CD4-positive, alpha-beta T cell (primary cell): ENCODE measurements around the gene AGAP1. TPM values are rescaled to one million over a fixed set of nuclear protein-coding genes. Genes with fewer than 3 reads are reported as not detected.

Source experiments
- ATAC-seq: fragments of 200-7000 bp; cut with Tn5 transposase; one replicate; pipeline ENCODE4 v1.10.0; 2022; ENCODE audit warnings: mild to moderate bottlenecking; ENCODE audit not compliant: poor library complexity
- CTCF ChIA-PET: fragments of 350-600 bp; sonication (Branson Sonifier 250); formaldehyde crosslinking; loops from one replicate; lab custom pipeline; 2021; ENCODE audit warnings: antibody characterized with exemption, inconsistent platforms; lab: Charles Lee
- POLR2A ChIA-PET: fragments of 350-600 bp; sonication (Branson Sonifier 250); formaldehyde crosslinking; loops from one replicate; lab custom pipeline; 2021; ENCODE audit warnings: antibody characterized with exemption, inconsistent platforms; lab: Charles Lee
- DNase-seq, 14 experiments: peaks; one replicate each; pipeline ENCODE4 v3.0.0-alpha.2; 2013 to 2020; ENCODE audit warnings: mixed read lengths in 2 of 14
- H3K27ac ChIP-seq, 2 donors: one replicate each; pipeline versions ENCODE4 v1.5.1 to v1.7.0; 2013; ENCODE audit warnings: low read length in 2 of 2, low read depth in 1 of 2, mild to moderate bottlenecking in 1 of 2
- H3K27me3 ChIP-seq, 2 experiments: 1 replicate in 1 of 2; 2 replicates in 1 of 2; pipeline versions ENCODE4 v1.6.1 to v1.7.0; 2013; ENCODE audit warnings: low read length in 2 of 2, control low read depth in 1 of 2, mild to moderate bottlenecking in 1 of 2, moderate library complexity in 1 of 2; ENCODE audit not compliant: insufficient read depth in 2 of 2, control insufficient read depth in 1 of 2
- H3K36me3 ChIP-seq: one replicate; pipeline ENCODE4 v1.6.1; 2013; ENCODE audit warnings: low read length, control low read depth; ENCODE audit not compliant: insufficient read depth
- H3K4me1 ChIP-seq: one replicate; pipeline ENCODE4 v1.6.1; 2013; ENCODE audit warnings: low read length, control low read depth; ENCODE audit not compliant: insufficient read depth
- H3K4me3 ChIP-seq: one replicate; pipeline ENCODE4 v1.5.1; 2013; ENCODE audit warnings: mild to moderate bottlenecking, low read length, moderate library complexity
- H3K9me3 ChIP-seq, 2 experiments: 1 replicate in 1 of 2; 2 replicates in 1 of 2; pipeline versions ENCODE4 v1.6.1 to v1.7.0; 2013; ENCODE audit warnings: low read length in 2 of 2, mild to moderate bottlenecking in 2 of 2, control low read depth in 1 of 2, moderate library complexity in 1 of 2; ENCODE audit not compliant: control insufficient read depth in 1 of 2, insufficient read depth in 1 of 2
- H3K27ac Mint-ChIP-seq: one replicate; pipeline ENCODE4 v1.8.0; 2020; ENCODE audit warnings: mixed read lengths
- H3K27me3 Mint-ChIP-seq: one replicate; pipeline ENCODE4 v1.8.0; 2021; ENCODE audit warnings: mixed read lengths
- H3K36me3 Mint-ChIP-seq: one replicate; pipeline ENCODE4 v1.8.0; 2021; ENCODE audit warnings: low read depth, mixed read lengths
- H3K4me1 Mint-ChIP-seq: one replicate; pipeline ENCODE4 v1.8.0; 2021; ENCODE audit warnings: low read depth, mixed read lengths
- H3K4me3 Mint-ChIP-seq: one replicate; pipeline ENCODE4 v1.8.0; 2020; ENCODE audit warnings: mild to moderate bottlenecking, mixed read lengths
- H3K9me3 Mint-ChIP-seq: one replicate; pipeline ENCODE4 v1.8.0; 2020; ENCODE audit warnings: mixed read lengths
- intact Hi-C, 2 experiments: fragments of 100-400 bp; cut with DNase I in 1 of 2; cut with micrococcal nuclease in 1 of 2; formaldehyde crosslinking; loops; one replicate each; pipeline versions ENCODE4 v1.15.1 to v1.9.0; 2023 to 2025; cut with DNase I, micrococcal nuclease
- total RNA-seq, 174 experiments: library from RNA in 2 of 174; stranded (reverse) in 2 of 174; gene quantifications; one replicate each; pipeline ENCODE4 v1.2.3 and lab custom pipeline; 2021 to 2026
- TF ChIP-seq, protein P1 (sequence below): fragments of 200-600 bp; IDR thresholded peaks from one replicate; pipeline ENCODE4 v1.8.0; 2022; ENCODE audit warnings: antibody characterized with exemption, mild to moderate bottlenecking

Gene AGAP1
- total RNA-seq, 2 experiments from 2014 or later, result 2.6 to 3.1 TPM

DNA sequence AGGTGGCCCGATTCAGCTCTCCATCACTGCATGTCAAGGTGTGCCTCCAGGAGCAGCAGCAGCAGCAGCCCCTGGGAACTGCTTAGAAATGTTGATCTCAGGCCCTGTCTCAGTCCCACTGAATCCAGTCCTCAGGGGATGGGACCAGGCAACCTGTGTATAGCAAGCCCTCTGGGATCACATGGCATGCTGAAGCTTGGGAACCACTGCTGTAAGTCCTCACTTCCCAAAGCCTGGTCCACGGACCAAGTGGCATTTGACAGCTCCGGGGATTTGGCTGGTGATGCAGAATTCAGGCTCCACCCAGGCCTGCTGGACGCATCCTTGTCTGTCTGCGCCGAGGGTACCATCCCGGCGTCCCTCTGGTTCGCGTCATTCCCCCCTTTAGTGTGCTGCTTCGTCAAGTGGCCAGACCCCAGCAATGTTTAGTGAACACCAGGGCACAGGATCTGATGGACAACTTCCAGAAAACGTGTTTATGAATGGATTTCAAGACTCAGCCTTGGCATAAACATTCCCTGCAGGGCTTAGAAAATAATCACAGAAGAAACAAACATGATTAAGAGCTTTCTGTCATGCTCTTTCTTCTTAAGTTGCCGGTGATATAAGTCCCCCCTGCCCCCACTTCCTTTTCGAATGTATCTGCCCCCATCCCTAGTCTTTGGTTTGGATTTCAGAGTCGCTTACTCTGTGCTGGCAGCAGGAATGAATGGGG lies 440.4 kb downstream of the AGAP1 start:
- ChIA-PET POLR2A (no interaction called here), CTCF (interaction anchor here (0.5 kb wide), 1 partner anchor 166 kb away, joined by 4 read pairs; no protein-coding TSS in a partner anchor)
- H3K36me3 Mint-ChIP-seq, result no peaks in the 10 kb centered on the region
- Histone ChIP-seq H3K36me3 (no peaks in the 10 kb centered on the region), H3K9me3 (peaks cover 0 to 18% of the 10 kb centered on the region in 2 experiments), H3K27me3 (peaks cover 0 to 4% of the 10 kb centered on the region in 2 experiments), H3K4me3 (no peak overlapping the region), H3K27ac (no peak overlapping the region), H3K4me1 (no peaks in the 10 kb centered on the region)
- no peaks in the 10 kb centered on the region for H3K4me1 Mint-ChIP-seq
- no peak for ATAC-seq
- H3K4me3 Mint-ChIP-seq, result no peak overlapping the region
- TF ChIP-seq, protein P1, sequence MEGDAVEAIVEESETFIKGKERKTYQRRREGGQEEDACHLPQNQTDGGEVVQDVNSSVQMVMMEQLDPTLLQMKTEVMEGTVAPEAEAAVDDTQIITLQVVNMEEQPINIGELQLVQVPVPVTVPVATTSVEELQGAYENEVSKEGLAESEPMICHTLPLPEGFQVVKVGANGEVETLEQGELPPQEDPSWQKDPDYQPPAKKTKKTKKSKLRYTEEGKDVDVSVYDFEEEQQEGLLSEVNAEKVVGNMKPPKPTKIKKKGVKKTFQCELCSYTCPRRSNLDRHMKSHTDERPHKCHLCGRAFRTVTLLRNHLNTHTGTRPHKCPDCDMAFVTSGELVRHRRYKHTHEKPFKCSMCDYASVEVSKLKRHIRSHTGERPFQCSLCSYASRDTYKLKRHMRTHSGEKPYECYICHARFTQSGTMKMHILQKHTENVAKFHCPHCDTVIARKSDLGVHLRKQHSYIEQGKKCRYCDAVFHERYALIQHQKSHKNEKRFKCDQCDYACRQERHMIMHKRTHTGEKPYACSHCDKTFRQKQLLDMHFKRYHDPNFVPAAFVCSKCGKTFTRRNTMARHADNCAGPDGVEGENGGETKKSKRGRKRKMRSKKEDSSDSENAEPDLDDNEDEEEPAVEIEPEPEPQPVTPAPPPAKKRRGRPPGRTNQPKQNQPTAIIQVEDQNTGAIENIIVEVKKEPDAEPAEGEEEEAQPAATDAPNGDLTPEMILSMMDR, result no peak
- intact Hi-C loops, result no loop called here
- no peak for DNase-seq
- peaks cover 16% of the 10 kb centered on the region for H3K27me3 Mint-ChIP-seq
- peaks cover 4% of the 10 kb centered on the region for H3K9me3 Mint-ChIP-seq
- H3K27ac Mint-ChIP-seq, result no peak overlapping the region

DNA sequence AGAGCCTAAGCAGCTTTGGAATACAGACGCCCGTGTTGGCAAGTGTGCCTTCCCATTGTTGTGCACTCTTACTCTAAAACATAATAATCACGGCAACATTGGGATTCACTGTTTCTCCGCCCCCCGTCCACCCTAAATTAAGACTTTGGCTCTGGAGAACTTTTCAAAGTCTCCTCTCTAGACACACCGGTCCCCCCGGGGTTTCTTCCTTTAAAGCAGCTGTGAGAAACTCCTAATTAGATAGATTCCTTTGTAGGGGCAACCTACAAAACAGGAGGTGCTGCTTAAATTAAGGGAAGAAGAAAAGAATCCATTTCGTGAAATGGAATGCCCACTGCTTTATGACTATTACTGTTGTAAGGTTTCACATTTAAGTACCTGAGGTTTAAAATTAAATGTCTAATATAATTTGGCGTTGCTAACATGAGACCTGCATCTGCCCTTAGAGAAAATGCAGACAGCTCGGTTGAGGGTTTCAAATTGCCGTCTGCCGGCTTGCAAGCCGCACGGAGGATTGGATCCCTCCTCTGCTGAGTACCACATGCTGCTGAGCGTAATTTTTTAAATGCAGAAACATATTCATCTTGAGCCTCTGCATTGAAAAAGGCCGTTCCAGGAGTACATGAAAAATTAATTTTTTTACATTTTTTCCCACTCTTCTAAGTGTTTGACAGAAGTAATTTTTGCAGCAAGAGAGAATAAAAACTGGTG lies 441.1 kb downstream of the AGAP1 start:
- Mint-ChIP-seq H3K27me3 (peaks cover 23% of the 10 kb centered on the region), H3K4me1 (no peaks in the 10 kb centered on the region), H3K9me3 (peaks cover 4% of the 10 kb centered on the region), H3K36me3 (no peaks in the 10 kb centered on the region), H3K4me3 (no peak overlapping the region), H3K27ac (no peak overlapping the region)
- Histone ChIP-seq H3K4me3 (no peak overlapping the region), H3K27ac (no peak overlapping the region), H3K36me3 (no peaks in the 10 kb centered on the region), H3K9me3 (peaks cover 0 to 18% of the 10 kb centered on the region in 2 experiments), H3K27me3 (peaks cover 0 to 4% of the 10 kb centered on the region in 2 experiments), H3K4me1 (no peaks in the 10 kb centered on the region)
- TF ChIP-seq, protein P1, result no peak
- intact Hi-C loops, result no loop called here
- ChIA-PET POLR2A (no interaction called here), CTCF (no interaction called here)
- DNase-seq (no peak), ATAC-seq (no peak)

DNA sequence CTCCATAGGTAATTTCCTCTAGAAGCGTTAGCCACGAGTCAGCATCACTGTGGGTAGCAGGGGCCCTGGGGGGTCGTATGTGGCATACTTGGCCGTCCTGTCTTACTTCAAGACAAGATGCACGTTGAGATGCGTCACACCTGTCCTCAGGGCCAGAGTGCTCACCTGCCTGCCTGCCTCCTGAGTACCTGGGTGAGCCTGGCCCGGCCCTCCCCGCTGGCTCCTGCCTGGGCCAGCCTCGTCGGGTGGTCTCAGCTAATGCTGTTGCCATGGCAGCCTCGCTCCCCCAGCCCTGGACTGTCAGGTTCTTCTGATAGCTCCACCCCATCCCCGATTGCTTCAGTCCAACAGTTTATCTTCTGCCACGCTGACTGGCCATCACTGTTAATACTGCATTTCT lies 441.9 kb downstream of the AGAP1 start:
- no peak for DNase-seq
- intact Hi-C loops, result no loop called here
- Mint-ChIP-seq H3K36me3 (no peaks in the 10 kb centered on the region), H3K27ac (no peak overlapping the region), H3K27me3 (peaks cover 32% of the 10 kb centered on the region), H3K9me3 (peaks cover 4% of the 10 kb centered on the region), H3K4me1 (no peaks in the 10 kb centered on the region), H3K4me3 (no peak overlapping the region)
- H3K27ac ChIP-seq, result no peak overlapping the region
- ATAC-seq, result no peak
- H3K4me3 ChIP-seq, result no peak overlapping the region
- peaks cover 0 to 4% of the 10 kb centered on the region in 2 experiments for H3K27me3 ChIP-seq
- H3K9me3 ChIP-seq, result peaks cover 0 to 18% of the 10 kb centered on the region in 2 experiments
- no peaks in the 10 kb centered on the region for H3K36me3 ChIP-seq
- ChIA-PET POLR2A (no interaction called here), CTCF (no interaction called here)
- no peaks in the 10 kb centered on the region for H3K4me1 ChIP-seq
- TF ChIP-seq, protein P1, result no peak
